GM19239 (cell line): ENCODE measurements around the gene AKNA.

Source experiments
- DNase-seq: peaks from one replicate; pipeline ENCODE4 v3.0.0; 2011; ENCODE audit warnings: low spot score; ENCODE audit not compliant: insufficient read length
- FAIRE-seq: peaks from 2 replicates; lab custom pipeline; 2011; peaks lifted over from hg19 to GRCh38; lab: Jason Lieb, UNC

The AKNA gene

GRCh38 chr9:114387680-114388356 is at the start of gene AKNA:
AKNA (minus strand) TSS chr9:114387982; CDS start chr9:114381333, 6,649 bp downstream.
- no peak for DNase-seq
- peak; percentile 96 for FAIRE-seq

- DNase-seq = no peak
- no peak for FAIRE-seq
Measured at GRCh38 chr9:114437401-114437893, 49.7 kb upstream of the AKNA start.

DNA sequence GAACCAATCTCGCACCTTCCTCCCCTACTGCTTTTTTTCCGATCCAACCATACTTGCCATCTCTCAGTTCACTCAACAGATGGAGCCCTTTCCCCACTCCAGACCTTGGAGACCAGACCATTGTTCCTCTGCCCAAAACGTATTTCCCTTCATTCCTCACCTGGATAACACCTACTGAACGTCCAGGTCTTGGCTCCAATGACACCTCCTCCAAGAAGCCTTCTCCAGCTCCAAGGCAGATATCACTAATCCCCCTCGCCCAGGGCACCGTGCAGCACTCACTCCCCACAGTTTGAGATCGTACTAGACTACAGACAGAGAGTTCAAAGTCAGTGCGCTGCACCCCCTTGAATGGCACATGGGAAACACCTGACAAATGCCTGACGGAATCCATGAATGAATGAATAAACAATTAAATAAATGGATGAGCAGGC is 47.1 kb upstream of the AKNA start:
- FAIRE-seq (no peak), DNase-seq (no peak)

GRCh38 chr9:114433720-114434255 is 46.0 kb upstream of the AKNA start:
- DNase-seq (no peak), FAIRE-seq (no peak)

DNA sequence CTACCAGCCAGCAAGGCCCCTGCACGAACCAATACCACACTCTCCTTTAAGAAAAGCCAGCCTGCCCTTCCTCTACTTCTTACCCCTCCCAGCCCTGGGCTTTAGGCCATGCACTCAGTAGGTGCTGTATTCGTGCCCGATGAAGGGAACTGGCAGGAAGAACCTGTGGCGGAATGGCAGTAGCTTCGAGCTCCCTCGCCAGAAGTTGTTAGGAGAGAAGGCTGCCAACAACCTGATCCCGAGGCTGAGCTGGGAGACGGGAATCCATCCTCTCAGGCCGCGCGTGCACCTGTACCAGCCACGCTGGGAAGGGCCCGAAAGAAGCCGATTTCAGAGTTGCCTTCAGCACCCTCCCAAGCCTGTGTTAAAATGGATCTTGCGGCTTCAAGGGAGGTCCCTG is 45.3 kb upstream of the AKNA start:
- FAIRE-seq (no peak), DNase-seq (no peak)

- FAIRE-seq (no peak), DNase-seq (no peak)
Measured at GRCh38 chr9:114432323-114433067, 44.7 kb upstream of the AKNA start.

GRCh38 chr9:114431770-114432169 is 44.0 kb upstream of the AKNA start:
- FAIRE-seq (no peak), DNase-seq (no peak)

DNA sequence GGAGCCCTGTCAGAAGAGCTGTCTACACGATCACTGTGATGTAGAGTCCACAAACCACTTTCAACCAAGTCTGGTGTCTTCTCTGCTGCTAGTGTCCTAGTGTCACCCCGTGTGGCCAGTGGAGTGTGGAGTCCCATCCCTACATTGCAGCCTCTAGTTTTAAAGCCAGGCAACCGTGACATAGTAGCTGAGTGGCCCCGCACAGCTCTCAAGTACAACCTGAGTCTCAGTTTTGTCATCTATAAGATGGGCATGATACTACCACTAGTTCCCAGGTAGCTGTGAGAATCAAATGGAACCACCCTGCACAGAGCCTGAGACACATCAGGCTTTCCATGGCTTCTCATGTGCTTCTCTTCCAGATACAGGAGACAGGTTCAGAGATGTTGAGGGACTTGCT is 43.2 kb upstream of the AKNA start:
- no peak for DNase-seq
- FAIRE-seq = no peak

DNA sequence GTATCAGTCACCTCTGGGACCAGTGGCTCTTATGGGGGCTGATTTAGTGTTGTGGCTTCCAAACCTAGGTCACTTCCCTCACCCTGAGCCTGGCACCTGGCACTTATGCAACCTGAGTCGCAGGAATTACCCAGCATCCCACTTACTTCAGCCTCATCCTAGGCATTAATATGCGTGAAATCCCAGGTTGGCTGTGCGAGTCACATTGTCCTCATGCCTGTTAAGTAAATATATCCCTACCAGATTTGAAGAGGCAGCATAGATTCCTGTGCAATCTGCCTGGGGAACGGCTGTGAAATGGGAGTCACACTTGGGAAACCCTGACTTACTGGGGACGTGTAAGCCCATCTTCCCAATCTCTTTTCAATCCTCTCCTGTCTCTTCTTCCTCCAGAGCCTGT is 42.7 kb upstream of the AKNA start:
- FAIRE-seq (no peak), DNase-seq (no peak)

- DNase-seq = no peak
- no peak for FAIRE-seq
Measured at GRCh38 chr9:114429488-114429887, 41.7 kb upstream of the AKNA start.

DNA sequence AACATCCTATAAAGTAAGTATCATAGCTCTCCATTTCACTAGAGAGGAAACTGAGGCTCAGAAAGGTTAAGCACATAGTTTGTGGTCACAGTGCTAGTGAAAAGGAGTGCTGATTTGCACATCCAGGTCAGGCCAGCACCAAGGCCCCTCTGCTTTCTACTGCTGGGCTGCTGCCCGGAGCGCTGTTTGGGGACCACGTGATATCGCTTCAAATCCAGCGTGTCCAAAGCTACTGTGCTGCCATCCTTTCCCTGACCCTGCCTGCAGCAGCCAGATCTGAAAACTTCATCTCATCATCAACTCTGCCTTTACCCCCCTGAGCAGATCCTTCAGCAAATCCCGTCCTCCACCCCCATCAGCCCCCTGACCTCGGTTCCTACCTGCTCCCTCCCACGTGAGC is 40.7 kb upstream of the AKNA start:
- FAIRE-seq (no peak), DNase-seq (no peak)

DNA sequence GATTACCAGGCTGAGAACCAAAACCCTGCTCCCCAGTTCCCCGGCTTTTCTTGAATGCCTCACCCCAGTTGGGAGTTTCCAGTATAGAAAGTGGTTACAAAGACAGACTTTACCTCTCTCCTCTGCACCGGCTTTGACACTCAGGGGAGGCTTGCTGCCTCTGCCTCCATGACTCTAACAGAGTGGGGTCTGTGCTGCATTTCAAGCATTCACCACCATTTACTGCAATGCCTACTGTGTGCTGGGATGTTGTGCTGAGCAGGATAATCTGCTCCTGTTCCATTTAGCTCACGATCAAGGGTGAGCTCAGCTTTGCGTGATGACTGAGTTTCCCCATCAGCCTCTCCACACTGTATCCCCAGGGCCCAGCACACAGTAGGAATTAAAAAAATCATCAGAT is 39.9 kb upstream of the AKNA start:
- DNase-seq = no peak
- FAIRE-seq = no peak

- no peak for FAIRE-seq
- no peak for DNase-seq
Measured at GRCh38 chr9:114426046-114426948, 38.5 kb upstream of the AKNA start.

- no peak for DNase-seq
- FAIRE-seq = no peak
Measured at GRCh38 chr9:114425126-114425525, 37.3 kb upstream of the AKNA start.

DNA sequence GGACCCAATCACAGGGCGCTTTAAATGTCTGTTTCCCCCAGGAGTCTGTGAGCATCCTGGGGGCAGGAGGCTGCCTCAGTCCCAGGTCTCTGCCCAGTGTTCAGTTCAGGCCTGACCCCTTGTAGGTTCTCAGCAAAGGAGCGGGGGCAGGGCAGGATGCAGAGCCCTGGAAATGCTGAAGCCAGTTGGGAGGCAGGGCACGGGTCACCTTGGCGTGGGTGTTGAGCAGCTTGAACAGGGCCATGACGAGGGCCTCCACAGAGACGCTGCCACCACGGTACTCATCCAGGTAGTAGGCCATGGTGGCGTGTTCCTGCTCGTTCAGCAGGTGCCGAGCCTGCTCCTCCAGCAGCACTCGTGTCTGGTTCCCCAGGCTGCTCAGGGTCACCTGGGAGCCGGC is 36.3 kb upstream of the AKNA start:
- FAIRE-seq = no peak

GRCh38 chr9:114423181-114423580 is 35.4 kb upstream of the AKNA start:
- DNase-seq (no peak), FAIRE-seq (no peak)

More for the DNA sequence above, 36.3 kb upstream of the AKNA start:
- no peak for DNase-seq

GRCh38 chr9:114421147-114421546 is 33.4 kb upstream of the AKNA start:
- DNase-seq = no peak
- FAIRE-seq = no peak

DNA sequence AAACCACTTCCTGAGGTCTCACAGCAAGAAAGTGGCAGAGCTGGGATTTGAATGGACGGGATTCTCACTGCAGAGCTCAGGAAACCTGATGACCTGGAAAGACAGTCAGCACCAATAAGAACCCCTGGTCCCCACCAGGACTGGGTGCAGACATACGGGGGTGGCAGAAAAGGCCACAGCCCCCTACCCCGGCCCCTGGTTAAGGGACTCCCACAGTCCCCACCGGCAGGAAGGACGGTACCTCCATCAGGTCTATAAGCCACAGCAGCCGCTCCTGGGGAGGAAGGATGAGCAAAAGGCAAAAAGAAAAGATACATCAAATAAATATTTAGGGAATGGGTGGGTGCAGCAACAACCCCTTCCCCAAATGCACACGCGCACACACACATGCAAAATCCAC is 32.0 kb upstream of the AKNA start:
- FAIRE-seq (no peak), DNase-seq (no peak)

- DNase-seq = no peak
- no peak for FAIRE-seq
Measured at GRCh38 chr9:114418053-114418452, 30.3 kb upstream of the AKNA start.

GRCh38 chr9:114417511-114417910 is 29.7 kb upstream of the AKNA start:
- FAIRE-seq (no peak), DNase-seq (no peak)
